GM21367 (cell line): ENCODE results near the gene TP53TG3F.
"Not testable (repeated sequence)": the region's sequence is repeated elsewhere in the genome, so short reads cannot be mapped to it uniquely, and the experiment has no call there.

ENCODE experiments used
- ATAC-seq: cut with Tn5 transposase; IDR thresholded peaks from one replicate; pipeline ENCODE4 v1.9.1; 2021; ENCODE audit not compliant: unreplicated experiment

The TP53TG3F gene

GRCh38 chr16:33459312-33459711 is at the start of gene TP53TG3F:
Gene TP53TG3F, plus strand, starts transcription at chr16:33459612. Its CDS starts 68 bp downstream, at chr16:33459680.
- not testable (repeated sequence) for ATAC-seq

- not testable (repeated sequence) for ATAC-seq
Measured at GRCh38 chr16:33491611-33492010, 32.2 kb downstream of the TP53TG3F start.

DNA sequence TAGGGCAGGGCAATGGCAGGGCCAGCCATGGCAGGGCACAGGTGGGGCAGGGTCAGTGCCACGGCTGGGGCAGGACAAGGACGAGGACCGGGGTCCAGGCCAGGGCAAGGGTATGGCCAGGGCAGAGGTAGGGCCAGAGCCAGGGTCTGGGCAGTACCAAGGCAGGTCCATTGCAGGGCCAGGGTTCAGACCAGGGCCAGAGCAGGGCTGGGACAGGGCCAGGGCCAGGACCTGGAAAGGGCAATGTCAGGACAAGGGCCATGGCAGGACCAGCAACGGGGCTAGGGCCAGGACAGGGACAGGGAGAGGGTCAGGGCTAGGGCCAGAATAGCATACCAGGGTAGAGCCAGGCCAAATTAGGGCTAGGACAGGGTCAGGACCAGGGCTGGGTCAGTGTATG is 47.8 kb downstream of the TP53TG3F start:
- not testable (repeated sequence) for ATAC-seq

DNA sequence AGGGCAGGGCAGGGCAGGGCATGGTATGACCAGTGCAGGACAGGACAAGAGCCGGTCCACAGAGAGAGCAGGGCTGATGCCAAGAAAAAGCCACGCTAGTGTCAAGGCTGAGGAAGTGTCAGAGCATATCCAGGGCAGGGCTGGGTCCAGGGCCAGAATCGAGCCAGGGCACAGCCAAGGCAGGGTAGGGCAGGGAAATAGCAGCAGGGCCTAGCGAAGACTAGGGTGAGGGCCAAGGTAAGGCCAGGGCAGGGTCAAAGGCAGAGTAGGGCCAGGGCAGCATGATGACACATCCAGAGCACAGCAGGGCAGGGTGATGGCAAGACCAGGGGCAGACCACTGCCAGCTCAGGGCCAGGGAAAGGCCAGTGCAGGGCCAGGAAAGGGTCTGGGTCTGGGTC is 49.7 kb downstream of the TP53TG3F start:
- ATAC-seq: not testable (repeated sequence)

DNA sequence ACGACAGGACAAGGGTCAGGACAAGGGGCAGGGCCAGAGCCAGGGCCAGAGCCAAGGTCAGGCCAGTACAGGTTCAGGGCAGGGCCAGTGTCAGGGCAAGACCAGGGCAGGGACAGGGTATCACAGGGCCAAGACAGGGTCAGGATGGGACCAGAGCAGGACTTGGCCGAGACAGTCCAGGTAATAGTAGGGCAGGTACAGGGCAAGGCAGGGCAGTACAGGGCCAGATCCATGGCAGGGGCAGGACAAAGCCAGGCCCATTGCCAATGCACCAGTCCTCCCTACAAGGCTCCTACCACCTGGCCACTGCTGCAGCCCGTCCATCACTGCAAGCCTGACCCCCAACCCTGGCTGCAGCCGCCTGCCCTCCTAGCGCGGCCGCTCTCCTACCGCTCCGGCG is 50.5 kb downstream of the TP53TG3F start:
- not testable (repeated sequence) for ATAC-seq
